ENCODE results near the gene DCXR.

Gene DCXR

GRCh38 chr17:82037092-82037888 is at the start of gene DCXR:
Gene DCXR, minus strand, starts transcription at chr17:82037697. Its CDS starts 15 bp downstream, at chr17:82037682.
- DNase-seq, result peak; percentile 97

GRCh38 chr17:82085931-82086764 is 48.7 kb upstream of the DCXR start:
- DNase-seq, result no peak

GRCh38 chr17:82085031-82085861 is 47.7 kb upstream of the DCXR start:
- DNase-seq, result no peak

GRCh38 chr17:82084373-82085030 is 47.0 kb upstream of the DCXR start:
- no peak for DNase-seq

- DNase-seq, result no peak
These were observed 46.2 kb upstream of the DCXR start for GRCh38 chr17:82083533-82084359.

GRCh38 chr17:82083009-82083408 is 45.5 kb upstream of the DCXR start:
- no peak for DNase-seq

GRCh38 chr17:82082456-82082855 is 45.0 kb upstream of the DCXR start:
- DNase-seq, result no peak

- no peak for DNase-seq
These were observed 44.5 kb upstream of the DCXR start for GRCh38 chr17:82081966-82082365.

GRCh38 chr17:82081546-82081945 is 44.0 kb upstream of the DCXR start:
- DNase-seq, result no peak

GRCh38 chr17:82080789-82081464 is 43.4 kb upstream of the DCXR start:
- no peak for DNase-seq

- DNase-seq, result no peak
These were observed 42.7 kb upstream of the DCXR start for GRCh38 chr17:82080048-82080788.

GRCh38 chr17:82079001-82079677 is 41.6 kb upstream of the DCXR start:
- no peak for DNase-seq

- no peak for DNase-seq
These were observed 40.9 kb upstream of the DCXR start for GRCh38 chr17:82078433-82078832.

GRCh38 chr17:82077617-82078358 is 40.3 kb upstream of the DCXR start:
- DNase-seq, result no peak

- DNase-seq, result no peak
These were observed 39.5 kb upstream of the DCXR start for GRCh38 chr17:82076785-82077591.

- DNase-seq, result no peak
These were observed 38.7 kb upstream of the DCXR start for GRCh38 chr17:82076018-82076784.

GRCh38 chr17:82073446-82073845 is 35.9 kb upstream of the DCXR start:
- DNase-seq, result no peak

Measured in activated CD4-positive, alpha-beta T cell treated with anti-CD3 and anti-CD28 coated beads for 48 hours (primary cell).